ENCODE measurements around the gene DUSP15.
A peak's percentile ranks its signal among the peaks of the same experiment; 100 is the strongest.

The DUSP15 gene
- 0 to 0.97 (median 0.16) reads per million in 18 experiments for total RNA-seq

- DNase-seq, result peak; percentile 6 to 32
These were observed at the start of gene DUSP15, which contains the start of gene TTLL9 for GRCh38 chr20:31869942-31870725. Gene DUSP15, minus strand, starts transcription at chr20:31870527. Its CDS starts 190 bp downstream, at chr20:31870337. Gene TTLL9, plus strand, starts transcription at chr20:31870634. Its CDS starts 493 bp downstream, at chr20:31871127.

GRCh38 chr20:31919410-31920155 is 49.3 kb upstream of the DUSP15 start:
- DNase-seq, result no peak

GRCh38 chr20:31918466-31919105 is 48.3 kb upstream of the DUSP15 start:
- no peak for DNase-seq

- peak; percentile 49 to 54 for DNase-seq
These were observed 47.7 kb upstream of the DUSP15 start for GRCh38 chr20:31917962-31918412.

- no peak for DNase-seq
These were observed 46.4 kb upstream of the DUSP15 start for GRCh38 chr20:31916708-31917107.

GRCh38 chr20:31915491-31916280 is 45.4 kb upstream of the DUSP15 start:
- no peak for DNase-seq

GRCh38 chr20:31914170-31914569 is 43.8 kb upstream of the DUSP15 start:
- DNase-seq, result no peak

GRCh38 chr20:31913431-31914157 is 43.3 kb upstream of the DUSP15 start:
- DNase-seq, result no peak

GRCh38 chr20:31910071-31910803 is 39.9 kb upstream of the DUSP15 start:
- no peak for DNase-seq

GRCh38 chr20:31909253-31910070 is 39.1 kb upstream of the DUSP15 start:
- no peak for DNase-seq

- DNase-seq, result no peak
These were observed 38.1 kb upstream of the DUSP15 start for GRCh38 chr20:31908424-31908823.

- DNase-seq, result no peak
These were observed 37.7 kb upstream of the DUSP15 start for GRCh38 chr20:31908016-31908415.

- no peak for DNase-seq
These were observed 36.7 kb upstream of the DUSP15 start for GRCh38 chr20:31907046-31907445.

- no peak for DNase-seq
These were observed 35.7 kb upstream of the DUSP15 start for GRCh38 chr20:31906001-31906400.

GRCh38 chr20:31903627-31904386 is 33.5 kb upstream of the DUSP15 start:
- DNase-seq, result no peak

GRCh38 chr20:31901615-31902014 is 31.3 kb upstream of the DUSP15 start:
- DNase-seq, result no peak

- no peak for DNase-seq
These were observed 27.2 kb upstream of the DUSP15 start for GRCh38 chr20:31897541-31897940.

GRCh38 chr20:31896049-31896448 is 25.7 kb upstream of the DUSP15 start:
- DNase-seq, result no peak

All from inflammatory macrophage (primary cell).